Measurements from ENCODE around the gene EFCC1.
"Not testable (repeated sequence)": the region's sequence is repeated elsewhere in the genome, so short reads cannot be mapped to it uniquely, and the experiment has no call there.

Gene EFCC1

GRCh38 chr3:129068291-129068886, 67.3 kb downstream of the EFCC1 start:
- TF ChIP-seq CTCF (IDR thresholded peaks at IDR 0.05; ENCODE audit: low read depth, low read length, missing control alignments), result no peak
- peak overlapping the region; percentile 23 for H3K4me3 ChIP-seq (ENCODE audit: low read depth, low read length)
- DNase-seq (ENCODE audit: low read depth), result no peak
- in situ Hi-C loops (cut with HindIII; ENCODE audit: low sequenced_read_pairs), result no loop called here

GRCh38 chr3:129069313-129070085, 68.4 kb downstream of the EFCC1 start:
- in situ Hi-C loops (cut with HindIII; ENCODE audit: low sequenced_read_pairs); H3K4me3 ChIP-seq (ENCODE audit: low read depth, low read length); DNase-seq (ENCODE audit: low read depth): not testable (repeated sequence)

GRCh38 chr3:129070086-129070885, 69.2 kb downstream of the EFCC1 start:
- no peak overlapping the region for H3K4me3 ChIP-seq (ENCODE audit: low read depth, low read length)
- TF ChIP-seq CTCF (IDR thresholded peaks at IDR 0.05; ENCODE audit: low read depth, low read length, missing control alignments), result no peak
- no peak for DNase-seq (ENCODE audit: low read depth)
- in situ Hi-C loops (cut with HindIII; ENCODE audit: low sequenced_read_pairs), result no loop called here

- in situ Hi-C loops (cut with HindIII; ENCODE audit: low sequenced_read_pairs), result no loop called here
- no peak overlapping the region for H3K4me3 ChIP-seq (ENCODE audit: low read depth, low read length)
- no peak for TF ChIP-seq CTCF (IDR thresholded peaks at IDR 0.05; ENCODE audit: low read depth, low read length, missing control alignments)
- DNase-seq (ENCODE audit: low read depth), result no peak
Measured at GRCh38 chr3:129077222-129077621, 76.1 kb downstream of the EFCC1 start.

GRCh38 chr3:129078510-129078909, 77.4 kb downstream of the EFCC1 start:
- in situ Hi-C loops (cut with HindIII; ENCODE audit: low sequenced_read_pairs), result no loop called here
- no peak for TF ChIP-seq CTCF (IDR thresholded peaks at IDR 0.05; ENCODE audit: low read depth, low read length, missing control alignments)
- DNase-seq (ENCODE audit: low read depth), result no peak
- H3K4me3 ChIP-seq (ENCODE audit: low read depth, low read length), result no peak overlapping the region

- no peak for TF ChIP-seq CTCF (IDR thresholded peaks at IDR 0.05; ENCODE audit: low read depth, low read length, missing control alignments)
- in situ Hi-C loops (cut with HindIII; ENCODE audit: low sequenced_read_pairs), result loop anchor here (10.0 kb wide), 1 partner anchor 87 kb away; the partner anchor contains the start of gene CFAP92
Measured at GRCh38 chr3:129081503-129081902, 80.4 kb downstream of the EFCC1 start.

More at GRCh38 chr3:129081503-129081902, 80.4 kb downstream of the EFCC1 start:
- no peak overlapping the region for H3K4me3 ChIP-seq (ENCODE audit: low read depth, low read length)
- DNase-seq (ENCODE audit: low read depth), result no peak

All from astrocyte of the cerebellum (primary cell).